GM12878 (cell line): ENCODE results near the gene BZW1. TPM values are rescaled to one million over a fixed set of nuclear protein-coding genes. Genes with fewer than 3 reads are reported as not detected.

Experiments used
- ATAC-seq: fragments of 200-7000 bp; cut with Tn5 transposase; 3 replicates; pipeline ENCODE4 v1.9.1; 2020; ENCODE audit warnings: mild to moderate bottlenecking, moderate library complexity
- BruUV-seq: library from RNA; stranded (reverse); fragments of 400-500 nt; replicated peaks from 2 replicates; lab custom pipeline; 2021; lab: Mats Ljungman, UMichigan
- CTCF ChIA-PET: fragments of 300-600 bp; sonication (Branson Sonifier 250); formaldehyde crosslinking; extraction: SDS; loops from one replicate; lab custom pipeline; 2021; ENCODE audit warnings: inconsistent platforms; lab: Yijun Ruan, JAX
- POLR2A ChIA-PET: fragments of 350-600 bp; formaldehyde crosslinking; extraction: SDS; loops from one replicate; lab custom pipeline; 2021; ENCODE audit warnings: inconsistent platforms; lab: Charles Lee
- RAD21 ChIA-PET: fragments of 300-600 bp; sonication (Branson Sonifier 250); formaldehyde crosslinking; loops from one replicate; lab custom pipeline; 2023; ENCODE audit warnings: antibody characterized with exemption; ENCODE audit not compliant: unreplicated experiment; lab: Charles Lee
- SMC1A ChIA-PET: fragments of 300-600 bp; sonication (Branson Sonifier 250); formaldehyde crosslinking; loops from one replicate; lab custom pipeline; 2023; ENCODE audit not compliant: unreplicated experiment, uncharacterized antibody; lab: Charles Lee
- DNase-seq: peaks from one replicate; pipeline ENCODE4 v3.0.0-alpha.2; 2011; ENCODE audit warnings: low read depth, low spot score
- FAIRE-seq: peaks from 3 replicates; lab custom pipeline; 2011; peaks lifted over from hg19 to GRCh38; lab: Jason Lieb, UNC
- H2AFZ ChIP-seq: 2 replicates; pipeline ENCODE4 v1.6.0; 2011; ENCODE audit warnings: low read depth, low read length, control low read depth; ENCODE audit not compliant: control insufficient read depth
- H3K27ac ChIP-seq: 2 replicates; pipeline ENCODE4 v1.5.1; 2011; ENCODE audit warnings: control low read depth; ENCODE audit not compliant: control insufficient read depth, insufficient read depth
- H3K27me3 ChIP-seq, 2 experiments: replicated peaks in 1 of 2; 2 replicates each; pipeline versions ENCODE4 v1.6.0 to v1.6.1; 2011; ENCODE audit warnings: low read length in 1 of 2; ENCODE audit not compliant: control insufficient read depth in 2 of 2, insufficient read depth in 2 of 2
- H3K36me3 ChIP-seq, 2 experiments: 2 replicates each; pipeline ENCODE4 v1.5.1; 2011; ENCODE audit warnings: low read length in 1 of 2; ENCODE audit not compliant: control insufficient read depth in 2 of 2, insufficient read depth in 2 of 2
- H3K4me1 ChIP-seq: 2 replicates; pipeline ENCODE4 v1.6.1; 2011; ENCODE audit warnings: mild to moderate bottlenecking, low read length, moderate library complexity, mixed read lengths; ENCODE audit not compliant: control insufficient read depth, insufficient read depth
- H3K4me2 ChIP-seq: 2 replicates; pipeline ENCODE4 v1.6.0; 2011; ENCODE audit warnings: control low read depth; ENCODE audit not compliant: control insufficient read depth, insufficient read depth
- H3K4me3 ChIP-seq: fragments of 200-600 bp; sonication (generic); 2 replicates; pipeline ENCODE4 v1.5.1; 2016
- H3K79me2 ChIP-seq: 2 replicates; pipeline ENCODE4 v1.6.0; 2011; ENCODE audit warnings: low read length; ENCODE audit not compliant: control insufficient read depth, insufficient read depth
- H3K9ac ChIP-seq: 2 replicates; pipeline ENCODE4 v1.8.0; 2011; ENCODE audit warnings: low read length, control low read depth, mixed read lengths; ENCODE audit not compliant: control insufficient read depth, insufficient read depth
- H3K9me3 ChIP-seq: replicated peaks from 3 replicates; pipeline ENCODE4 v1.5.1; 2011; ENCODE audit warnings: mild to moderate bottlenecking, low read length; ENCODE audit not compliant: control insufficient read depth, insufficient read depth
- H4K20me1 ChIP-seq: 2 replicates; pipeline ENCODE4 v1.6.0; 2011; ENCODE audit not compliant: control insufficient read depth, insufficient read depth
- CHD2 ChIP-seq: IDR thresholded peaks from 2 replicates; pipeline ENCODE4 v1.6.1; 2011; ENCODE audit warnings: low read depth, low read length, improper control_type of control experiment, borderline replicate concordance
- PKNOX1 ChIP-seq: fragments of 450-650 bp; IDR thresholded peaks from 2 replicates; pipeline ENCODE4 v1.6.1; 2016; ENCODE audit warnings: mild to moderate bottlenecking
- POLR2AphosphoS5 ChIP-seq: IDR thresholded peaks from 2 replicates; pipeline ENCODE4 v1.6.1; 2011; ENCODE audit warnings: mild to moderate bottlenecking, low read length, inconsistent platforms
- RB1 ChIP-seq: fragments of 450-650 bp; formaldehyde crosslinking; IDR thresholded peaks from 2 replicates; pipeline ENCODE4 v1.6.1; 2017; ENCODE audit warnings: mild to moderate bottlenecking, borderline replicate concordance
- WRNIP1 ChIP-seq: IDR thresholded peaks from 2 replicates; pipeline ENCODE4 v1.6.1; 2011; ENCODE audit warnings: low read depth, low read length, improper control_type of control experiment, borderline replicate concordance
- WGBS: methylation state at CpG from one replicate; pipeline ENCODE4 v1.1.6; 2016; ENCODE audit warnings: low lambda C conversion rate; ENCODE audit not compliant: insufficient replicate concordance, insufficient coverage; ENCODE audit errors: missing lambda C conversion rate; 5-methylcytosine and 5-hydroxymethylcytosine counted together
- in situ Hi-C: fragments of 300-500 bp; cut with MboI; formaldehyde crosslinking; loops from 9 replicates; pipeline ENCODE4 v1.14.3; 2018; ENCODE audit warnings: mixed read lengths
- intact Hi-C: fragments of 100-400 bp; cut with micrococcal nuclease; formaldehyde crosslinking; loops from one replicate; pipeline ENCODE4 v1.14.2; 2022; ENCODE audit not compliant: unreplicated experiment
- polyA plus RNA-seq, 11 experiments: library from polyadenylated mRNA; depleted of rRNA in 4 of 11; unstranded in 6 of 11; stranded (reverse) in 5 of 11; fragments of >200 nt; fragmentation: Nextera tagmentation in 4 of 11; fragmentation: Illumina TruSeq in 1 of 11; extraction: Ambion mirVana in 4 of 11; extraction: Trizol in 1 of 11; gene quantifications; 1 replicate in 1 of 11; 2 replicates in 10 of 11; pipeline versions ENCODE4 v1.2.1 to v1.2.3, GENCODE V29; 2011 to 2016; ENCODE audit warnings: inconsistent platforms in 2 of 11, missing spikeins in 2 of 11, low read depth in 1 of 11
- total RNA-seq, 4 experiments: library from RNA; depleted of rRNA in 3 of 4; stranded (reverse); fragments of >200 nt in 3 of 4; fragmentation: Illumina TruSeq in 1 of 4; extraction: Trizol in 1 of 4; gene quantifications; 2 replicates each; pipeline versions ENCODE4 v1.2.1 to v1.2.3, GENCODE V29; 2013 to 2021
- TF ChIP-seq, protein P1 (sequence below): IDR thresholded peaks from 2 replicates; pipeline ENCODE4 v1.6.1; 2011; ENCODE audit warnings: mild to moderate bottlenecking, low read depth, low read length, moderate library complexity; ENCODE audit not compliant: insufficient replicate concordance

Gene BZW1
- total and polyA plus RNA-seq, 10 of the 15 experiments (the other 5 are each of a cell fraction or from before 2014, with no cell fraction given), result 186 to 349 (median 269) TPM

DNA sequence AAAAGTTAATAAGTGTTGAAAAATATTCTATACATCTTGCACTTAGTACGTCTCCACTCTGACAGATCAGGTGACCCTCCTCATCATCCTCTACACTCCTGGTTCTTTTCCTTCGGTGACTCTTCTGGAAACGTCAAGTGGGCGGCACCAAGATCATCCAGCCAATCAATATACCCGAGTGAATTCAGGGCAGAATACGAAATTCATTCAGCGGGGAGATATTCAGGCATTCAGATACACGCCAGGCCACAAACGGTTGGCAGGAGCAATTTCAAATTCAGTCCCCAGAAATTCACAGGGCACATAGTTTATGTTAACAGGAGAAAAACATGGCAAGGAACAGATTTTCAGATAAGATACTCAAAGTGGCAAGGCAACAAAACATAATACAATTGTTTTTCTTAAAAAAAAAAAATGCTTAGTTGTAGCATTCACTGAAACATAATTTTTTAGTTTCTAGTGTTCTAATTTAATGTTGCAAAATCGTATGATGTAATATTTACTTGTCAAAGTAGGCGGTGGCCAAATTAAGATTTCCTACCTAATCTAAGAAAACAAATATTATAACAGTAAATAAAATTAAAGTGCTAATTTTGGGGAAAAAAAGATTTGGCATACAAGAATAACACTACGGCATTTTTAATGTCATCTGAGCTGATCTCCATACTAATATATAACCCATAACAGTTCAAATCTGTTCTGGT is 48.5 kb downstream of the BZW1 start:
- TF ChIP-seq, protein P1, sequence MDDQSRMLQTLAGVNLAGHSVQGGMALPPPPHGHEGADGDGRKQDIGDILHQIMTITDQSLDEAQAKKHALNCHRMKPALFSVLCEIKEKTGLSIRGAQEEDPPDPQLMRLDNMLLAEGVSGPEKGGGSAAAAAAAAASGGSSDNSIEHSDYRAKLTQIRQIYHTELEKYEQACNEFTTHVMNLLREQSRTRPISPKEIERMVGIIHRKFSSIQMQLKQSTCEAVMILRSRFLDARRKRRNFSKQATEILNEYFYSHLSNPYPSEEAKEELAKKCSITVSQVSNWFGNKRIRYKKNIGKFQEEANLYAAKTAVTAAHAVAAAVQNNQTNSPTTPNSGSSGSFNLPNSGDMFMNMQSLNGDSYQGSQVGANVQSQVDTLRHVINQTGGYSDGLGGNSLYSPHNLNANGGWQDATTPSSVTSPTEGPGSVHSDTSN, result no peak
- TF ChIP-seq PKNOX1, result no peak
- TF ChIP-seq RB1, result no peak
- TF ChIP-seq POLR2AphosphoS5, result 0 out of 2 replicates have a peak, but pooled peaks have one; percentile 44
- TF ChIP-seq CHD2, result no peak
- no peak for TF ChIP-seq WRNIP1
- no peaks in the 10 kb centered on the region for H3K9me3 ChIP-seq
- FAIRE-seq (no peak), ATAC-seq (no peak), DNase-seq (no peak)
- H3K4me3 ChIP-seq, result peak overlapping the region; percentile 100; the same call in 1 of the 2 replicates
- H3K4me2 ChIP-seq, result peak overlapping the region; percentile 95; the same call in 1 of the 2 replicates
- ChIA-PET CTCF (interaction anchor here (1.4 kb wide), 1 partner anchor 209 kb away, joined by 3 read pairs; no protein-coding TSS in a partner anchor), RAD21 (interaction anchor here (0.6 to 1.5 kb wide), 3 partner anchors 29 to 152 kb away, joined by 3 to 4 read pairs (median 3); partner anchors contain the start of genes NIF3L1 and PPIL3), SMC1A (interaction anchor here (1.7 to 2.0 kb wide), 2 partner anchors 11 to 46 kb away, joined by 8 to 9 read pairs; no protein-coding TSS in a partner anchor), POLR2A (interaction anchor here (1.8 to 2.0 kb wide), 2 partner anchors 11 to 42 kb away, joined by 7 to 14 read pairs; no protein-coding TSS in a partner anchor)
- intact Hi-C loops (loop anchor here (10.0 kb wide), 1 partner anchor 1515 kb away; the partner anchor contains the start of gene BMPR2), in situ Hi-C loops (no loop called here)
- H4K20me1 ChIP-seq, result peaks cover 5% of the 10 kb centered on the region; the same call in 1 of the 2 replicates
- no peak overlapping the region for H2AFZ ChIP-seq
- peaks cover 6 to 37% of the 10 kb centered on the region in 2 experiments for H3K36me3 ChIP-seq
- no peaks in the 10 kb centered on the region for H3K4me1 ChIP-seq
- BruUV-seq, result no TSS peak
- H3K79me2 ChIP-seq, result peaks cover 78% of the 10 kb centered on the region
- H3K27ac ChIP-seq, result no peak overlapping the region
- H3K9ac ChIP-seq, result no peak overlapping the region
- 76% methylated on average over 12 of the region's 12 CpGs for WGBS
- H3K27me3 ChIP-seq, result no peaks in the 10 kb centered on the region
